Retinal pigment epithelial cell (primary cell): ENCODE results near the gene SPATA31E1.

Experiments used
- DNase-seq: peaks from one replicate; pipeline ENCODE4 v3.0.0-alpha.2; 2010; ENCODE audit warnings: low read depth
- H3K4me3 ChIP-seq: 2 replicates; pipeline ENCODE4 v1.5.1; 2011; ENCODE audit warnings: mild to moderate bottlenecking, low read length, control low read depth, moderate library complexity
- TF ChIP-seq, protein P1 (sequence below): conservative IDR thresholded peaks from 2 replicates; pipeline ENCODE4 v1.5.1; 2011; ENCODE audit warnings: low read depth, low read length, control low read depth, inconsistent platforms

SPATA31E1 gene

DNA sequence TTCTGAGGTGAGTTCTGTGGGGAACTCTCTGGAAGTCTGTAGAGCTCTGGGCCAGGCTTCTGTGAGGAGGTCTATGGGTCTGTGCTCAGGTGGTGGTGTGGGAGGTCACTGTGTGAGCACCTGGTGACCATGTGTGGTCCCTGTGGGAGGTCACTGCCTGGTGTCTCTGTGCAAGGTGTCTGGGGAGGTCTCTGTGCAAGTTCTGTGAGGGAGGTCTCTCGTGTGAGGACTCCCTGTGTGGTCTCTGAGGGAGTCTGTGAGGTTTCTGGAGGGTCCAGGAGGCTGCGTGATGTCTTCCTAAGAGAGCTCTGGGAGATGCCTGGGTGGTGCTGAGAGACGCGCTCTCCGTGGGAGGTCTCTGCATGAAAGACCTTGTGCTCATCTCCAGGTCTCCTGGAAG is 6.0 kb upstream of the SPATA31E1 start:
- DNase-seq, result no peak
- no peak overlapping the region for H3K4me3 ChIP-seq
- TF ChIP-seq, protein P1, sequence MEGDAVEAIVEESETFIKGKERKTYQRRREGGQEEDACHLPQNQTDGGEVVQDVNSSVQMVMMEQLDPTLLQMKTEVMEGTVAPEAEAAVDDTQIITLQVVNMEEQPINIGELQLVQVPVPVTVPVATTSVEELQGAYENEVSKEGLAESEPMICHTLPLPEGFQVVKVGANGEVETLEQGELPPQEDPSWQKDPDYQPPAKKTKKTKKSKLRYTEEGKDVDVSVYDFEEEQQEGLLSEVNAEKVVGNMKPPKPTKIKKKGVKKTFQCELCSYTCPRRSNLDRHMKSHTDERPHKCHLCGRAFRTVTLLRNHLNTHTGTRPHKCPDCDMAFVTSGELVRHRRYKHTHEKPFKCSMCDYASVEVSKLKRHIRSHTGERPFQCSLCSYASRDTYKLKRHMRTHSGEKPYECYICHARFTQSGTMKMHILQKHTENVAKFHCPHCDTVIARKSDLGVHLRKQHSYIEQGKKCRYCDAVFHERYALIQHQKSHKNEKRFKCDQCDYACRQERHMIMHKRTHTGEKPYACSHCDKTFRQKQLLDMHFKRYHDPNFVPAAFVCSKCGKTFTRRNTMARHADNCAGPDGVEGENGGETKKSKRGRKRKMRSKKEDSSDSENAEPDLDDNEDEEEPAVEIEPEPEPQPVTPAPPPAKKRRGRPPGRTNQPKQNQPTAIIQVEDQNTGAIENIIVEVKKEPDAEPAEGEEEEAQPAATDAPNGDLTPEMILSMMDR, result no peak

GRCh38 chr9:87878989-87879511 is 3.6 kb upstream of the SPATA31E1 start:
- no peak overlapping the region for H3K4me3 ChIP-seq
- TF ChIP-seq, protein P1, result no peak
- DNase-seq, result no peak

DNA sequence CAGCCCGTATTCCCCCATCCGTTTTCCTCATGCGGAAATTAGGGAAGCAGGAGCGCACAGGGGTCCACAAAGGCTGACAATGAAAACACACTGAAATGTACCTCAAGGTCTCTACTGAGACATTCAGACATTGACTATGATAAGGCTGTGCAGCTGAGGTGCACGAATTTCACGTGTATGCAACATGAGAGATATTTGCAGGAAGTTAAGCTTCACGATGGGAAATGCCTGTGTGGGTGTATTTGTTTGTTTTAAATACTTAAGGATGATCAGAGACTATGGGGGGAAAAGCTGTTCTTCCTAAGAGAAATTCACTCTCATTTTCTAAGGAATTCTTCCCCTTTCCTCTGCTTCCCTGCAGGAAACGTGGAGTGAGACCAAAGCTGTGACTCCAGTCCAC is 2.6 kb upstream of the SPATA31E1 start:
- TF ChIP-seq, protein P1, result no peak
- H3K4me3 ChIP-seq, result no peak overlapping the region
- DNase-seq, result no peak

- TF ChIP-seq, protein P1, result no peak
- H3K4me3 ChIP-seq, result no peak overlapping the region
- DNase-seq, result no peak
Measured at GRCh38 chr9:87880683-87881082, 2.0 kb upstream of the SPATA31E1 start.

DNA sequence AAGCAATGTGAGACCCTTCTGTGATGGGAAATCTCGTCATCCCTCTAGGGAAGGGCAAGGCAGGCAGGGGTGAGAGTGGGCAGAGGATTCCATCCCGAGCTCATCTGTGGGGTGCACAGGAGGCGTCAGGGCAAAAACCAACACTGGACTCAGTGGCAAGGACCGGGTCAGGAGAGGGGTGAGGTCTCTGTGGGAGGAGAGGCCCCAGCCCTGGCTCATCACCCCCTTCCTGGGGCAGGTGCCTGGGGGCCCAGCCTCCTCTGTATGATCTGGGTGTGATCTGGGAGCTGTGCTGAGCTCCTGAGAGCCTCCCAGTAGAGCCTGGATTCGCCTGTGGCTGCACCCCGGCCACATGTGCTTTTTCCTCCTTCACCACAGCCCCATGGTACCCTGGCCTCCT is 597 bp downstream of the SPATA31E1 start:
- no peak overlapping the region for H3K4me3 ChIP-seq
- TF ChIP-seq, protein P1, result no peak
- no peak for DNase-seq

- DNase-seq, result no peak
- TF ChIP-seq, protein P1, result peak; percentile 28
- H3K4me3 ChIP-seq, result no peak overlapping the region
Measured at GRCh38 chr9:87883990-87884389, 1.3 kb downstream of the SPATA31E1 start.

DNA sequence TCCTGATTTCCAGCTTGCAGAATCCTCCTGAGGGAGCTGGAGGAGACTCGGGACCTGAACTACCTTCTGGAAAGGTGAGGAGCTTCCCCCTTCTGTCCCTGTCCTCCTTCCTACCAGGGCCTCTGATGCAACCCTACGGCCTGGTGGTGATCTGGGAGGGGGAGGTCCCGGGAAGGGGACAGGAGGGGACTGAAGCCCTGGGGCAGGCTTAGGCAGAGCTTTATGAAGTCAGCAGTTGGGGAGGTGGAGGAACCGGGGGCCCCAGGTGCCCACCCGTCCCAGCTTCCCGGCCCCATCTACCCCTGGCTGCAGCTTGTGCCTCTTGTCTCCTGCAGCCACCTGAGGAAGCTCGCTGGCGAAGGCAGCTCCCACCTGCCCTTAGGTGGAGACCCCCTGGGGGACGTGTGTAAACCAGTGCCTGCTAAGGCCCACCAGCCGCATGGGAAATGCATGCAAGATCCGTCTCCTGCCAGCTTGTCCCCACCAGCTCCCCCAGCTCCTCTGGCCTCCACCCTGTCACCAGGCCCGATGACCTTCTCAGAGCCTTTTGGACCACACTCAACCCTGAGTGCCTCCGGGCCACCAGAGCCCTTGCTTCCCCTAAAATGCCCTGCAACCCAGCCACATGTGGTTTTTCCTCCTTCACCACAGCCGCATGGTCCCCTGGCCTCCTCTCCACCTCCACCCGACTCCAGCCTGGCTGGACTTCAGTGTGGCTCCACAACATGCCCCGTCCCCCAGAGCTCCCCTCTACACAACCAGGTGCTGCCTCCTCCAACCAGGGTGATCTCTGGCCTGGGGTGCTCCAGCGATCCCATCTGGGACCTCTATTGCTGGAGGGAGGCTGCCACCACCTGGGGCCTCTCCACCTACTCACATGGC is 2.1 kb downstream of the SPATA31E1 start:
- TF ChIP-seq, protein P1, result no peak
- no peak overlapping the region for H3K4me3 ChIP-seq
- no peak for DNase-seq
